Epithelial cell of proximal tubule (primary cell): ENCODE measurements around the gene ITM2C. TPM values are rescaled to one million over a fixed set of nuclear protein-coding genes. Genes with fewer than 3 reads are reported as not detected.

ENCODE experiments used
- DNase-seq: peaks from one replicate; pipeline ENCODE4 v3.0.0-alpha.2; 2011; ENCODE audit warnings: low read depth
- H3K4me3 ChIP-seq: 2 replicates; pipeline ENCODE4 v1.5.1; 2011; ENCODE audit warnings: low read depth, mild to moderate bottlenecking, low read length
- total RNA-seq: library from RNA; depleted of rRNA; stranded (reverse); fragments of >200 nt; gene quantifications from 2 replicates; pipeline ENCODE4 v1.2.3, GENCODE V29; 2015
- TF ChIP-seq, protein P1 (sequence below): conservative IDR thresholded peaks from 2 replicates; pipeline ENCODE4 v1.5.1; 2012; ENCODE audit warnings: low read depth, mild to moderate bottlenecking, low read length

ITM2C gene
- total RNA-seq, 1 donor from 2014 or later: 169 TPM

DNA sequence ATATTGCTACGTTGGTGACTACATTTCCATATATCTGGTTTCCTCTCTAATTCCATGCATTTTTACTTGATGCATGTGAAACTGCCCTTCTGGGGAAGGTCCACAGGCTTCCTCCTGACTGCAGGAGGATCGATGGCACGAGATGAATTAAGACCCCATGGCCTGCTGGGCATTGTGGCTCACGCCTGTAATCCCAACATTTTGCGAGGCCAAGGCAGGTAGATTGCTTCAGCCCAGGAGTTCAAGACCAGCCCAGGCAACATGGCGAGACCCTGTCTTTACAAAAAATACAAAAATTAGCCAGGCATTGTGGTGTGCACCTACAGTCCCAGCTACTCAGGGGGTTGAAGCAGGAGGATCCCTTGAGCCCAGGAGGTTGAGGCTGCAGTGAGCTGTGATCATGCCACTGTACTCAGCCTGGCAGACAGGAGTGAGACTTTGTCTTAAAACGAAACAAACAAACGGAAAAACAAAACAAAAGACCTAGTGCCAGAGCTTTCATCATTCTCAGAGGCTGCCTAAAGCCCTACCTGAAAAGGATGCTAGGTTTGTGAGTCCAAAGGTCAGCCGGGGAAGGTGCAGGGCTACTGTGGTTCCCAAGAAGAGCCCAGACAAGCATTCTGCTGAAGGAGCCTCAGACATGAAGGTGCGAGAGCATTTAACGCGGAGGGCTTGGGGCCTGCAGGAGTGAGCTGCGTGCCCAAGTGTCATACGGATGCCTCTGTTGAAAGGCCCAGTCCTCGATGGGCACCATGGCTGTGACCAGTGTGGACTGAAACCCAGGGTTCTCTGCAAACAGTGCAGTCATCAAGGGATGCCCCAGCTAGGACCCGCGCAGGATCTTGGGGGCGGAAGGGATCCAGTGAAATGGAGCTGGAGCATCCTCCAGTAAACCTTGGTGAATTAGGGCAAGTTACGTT is 38.7 kb downstream of the ITM2C start:
- TF ChIP-seq, protein P1, sequence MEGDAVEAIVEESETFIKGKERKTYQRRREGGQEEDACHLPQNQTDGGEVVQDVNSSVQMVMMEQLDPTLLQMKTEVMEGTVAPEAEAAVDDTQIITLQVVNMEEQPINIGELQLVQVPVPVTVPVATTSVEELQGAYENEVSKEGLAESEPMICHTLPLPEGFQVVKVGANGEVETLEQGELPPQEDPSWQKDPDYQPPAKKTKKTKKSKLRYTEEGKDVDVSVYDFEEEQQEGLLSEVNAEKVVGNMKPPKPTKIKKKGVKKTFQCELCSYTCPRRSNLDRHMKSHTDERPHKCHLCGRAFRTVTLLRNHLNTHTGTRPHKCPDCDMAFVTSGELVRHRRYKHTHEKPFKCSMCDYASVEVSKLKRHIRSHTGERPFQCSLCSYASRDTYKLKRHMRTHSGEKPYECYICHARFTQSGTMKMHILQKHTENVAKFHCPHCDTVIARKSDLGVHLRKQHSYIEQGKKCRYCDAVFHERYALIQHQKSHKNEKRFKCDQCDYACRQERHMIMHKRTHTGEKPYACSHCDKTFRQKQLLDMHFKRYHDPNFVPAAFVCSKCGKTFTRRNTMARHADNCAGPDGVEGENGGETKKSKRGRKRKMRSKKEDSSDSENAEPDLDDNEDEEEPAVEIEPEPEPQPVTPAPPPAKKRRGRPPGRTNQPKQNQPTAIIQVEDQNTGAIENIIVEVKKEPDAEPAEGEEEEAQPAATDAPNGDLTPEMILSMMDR: no peak
- no peak overlapping the region for H3K4me3 ChIP-seq
- DNase-seq: no peak

DNA sequence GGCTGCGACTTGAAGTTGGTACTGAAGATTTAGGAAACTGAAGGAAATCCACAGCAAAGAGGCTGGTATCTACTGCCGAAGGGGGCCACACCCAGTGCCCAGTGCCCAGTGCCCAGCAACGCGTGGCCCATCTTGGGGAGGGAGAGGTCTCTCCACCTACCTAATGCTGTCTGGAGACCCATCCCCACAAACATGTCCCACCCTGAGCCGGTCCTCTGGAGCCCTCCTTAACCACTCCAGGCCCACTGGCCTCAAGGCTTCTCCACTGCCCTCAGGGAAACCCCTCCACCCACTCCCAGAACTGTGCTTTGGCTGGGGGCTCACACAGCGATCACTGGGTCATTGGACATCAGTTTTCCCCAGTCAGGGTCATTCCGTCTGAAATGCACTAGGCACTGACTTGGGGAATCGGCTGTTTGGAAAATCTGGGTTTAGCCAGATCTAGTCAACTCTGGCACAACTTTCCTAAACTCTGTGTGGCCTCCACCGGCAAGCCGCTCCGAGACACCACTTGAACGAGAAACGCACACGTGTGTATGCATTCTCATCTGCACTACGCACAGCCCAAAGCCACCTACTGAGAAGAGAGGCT is 40.2 kb downstream of the ITM2C start:
- H3K4me3 ChIP-seq: no peak overlapping the region
- DNase-seq: no peak
- TF ChIP-seq, protein P1: no peak

DNA sequence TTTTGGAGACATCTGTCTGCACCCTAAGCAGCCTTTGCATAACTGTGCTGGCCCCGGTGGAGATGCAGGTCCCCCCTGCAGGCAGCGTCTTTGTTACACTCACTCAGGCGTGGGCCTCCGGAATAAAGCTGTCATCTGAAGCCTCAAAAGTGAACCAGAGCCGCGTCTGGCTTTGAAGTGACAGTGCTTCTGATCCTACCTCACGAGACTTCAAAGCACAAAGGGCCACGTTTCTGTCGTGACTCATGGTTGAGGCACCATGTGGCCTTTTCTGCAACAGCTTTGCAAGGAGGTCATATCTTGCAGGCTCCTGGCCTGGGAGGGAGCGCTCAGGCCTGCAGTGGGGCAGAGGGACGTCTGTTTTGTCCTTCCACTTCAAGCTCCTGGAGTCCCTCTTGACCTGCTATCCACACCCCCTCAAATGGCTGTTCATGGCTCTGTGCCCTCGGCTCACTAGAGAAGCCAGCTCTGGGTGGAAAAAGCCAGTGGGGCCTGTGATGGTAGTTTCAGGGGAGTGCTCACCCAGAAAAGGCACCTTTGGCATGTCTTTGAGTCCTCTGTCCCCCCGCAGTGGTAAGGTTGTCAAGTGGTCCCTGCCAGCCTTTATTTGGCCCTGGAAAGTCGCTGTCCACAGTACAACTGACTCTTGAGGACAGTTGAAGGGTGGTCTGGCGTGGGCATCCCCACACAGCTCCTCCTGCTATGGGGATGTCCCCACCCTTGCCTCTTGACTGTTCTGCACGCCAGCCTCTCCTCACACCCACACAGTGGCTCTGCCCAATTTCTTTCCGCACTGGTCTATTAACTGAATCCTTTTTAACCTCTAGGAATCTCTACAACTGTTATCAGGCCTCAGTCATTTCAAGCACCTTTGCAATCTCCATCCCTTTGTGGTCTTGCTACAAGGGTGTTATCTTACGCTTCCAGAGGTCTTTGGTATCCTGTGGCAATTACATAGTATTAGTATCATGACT is 41.0 kb downstream of the ITM2C start:
- no peak overlapping the region for H3K4me3 ChIP-seq
- DNase-seq: no peak
- TF ChIP-seq, protein P1: no peak

DNA sequence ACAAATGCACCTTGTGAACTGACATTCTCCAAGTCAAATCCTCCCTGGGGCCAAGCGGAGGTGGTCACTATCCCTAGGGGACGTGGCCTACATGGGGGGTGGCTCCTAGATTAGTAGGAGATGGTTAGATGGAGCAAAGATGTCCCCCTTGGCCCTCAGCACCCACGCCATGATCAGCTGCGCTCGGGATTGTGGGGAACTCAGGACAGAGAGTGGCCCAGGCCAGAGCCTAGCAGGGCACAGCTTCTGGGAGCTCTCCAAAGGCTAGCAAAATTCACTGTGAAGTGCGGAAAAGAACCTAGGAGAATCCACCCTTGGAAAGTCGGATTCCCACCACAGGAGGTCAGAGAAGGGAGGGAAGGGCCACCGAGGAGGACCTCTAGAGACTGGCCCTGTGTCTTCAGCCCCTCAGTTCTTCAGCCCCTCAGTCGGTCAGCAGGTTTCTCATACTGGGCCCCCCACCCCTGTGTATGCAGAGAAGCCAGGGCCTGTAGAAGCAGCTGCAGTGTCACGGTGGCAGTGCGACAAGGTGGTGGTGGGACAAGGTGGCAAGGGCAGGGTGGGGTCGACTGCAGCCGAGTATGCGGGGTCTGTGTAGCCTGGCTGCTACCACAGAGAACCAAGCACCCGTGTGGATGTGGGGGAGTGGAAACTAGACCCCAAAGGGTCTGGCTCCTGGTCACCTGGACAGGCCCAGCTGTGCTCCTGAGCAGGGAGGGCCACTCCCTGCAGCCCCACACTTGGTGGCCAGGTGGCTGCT is 41.9 kb downstream of the ITM2C start:
- no peak for DNase-seq

DNA sequence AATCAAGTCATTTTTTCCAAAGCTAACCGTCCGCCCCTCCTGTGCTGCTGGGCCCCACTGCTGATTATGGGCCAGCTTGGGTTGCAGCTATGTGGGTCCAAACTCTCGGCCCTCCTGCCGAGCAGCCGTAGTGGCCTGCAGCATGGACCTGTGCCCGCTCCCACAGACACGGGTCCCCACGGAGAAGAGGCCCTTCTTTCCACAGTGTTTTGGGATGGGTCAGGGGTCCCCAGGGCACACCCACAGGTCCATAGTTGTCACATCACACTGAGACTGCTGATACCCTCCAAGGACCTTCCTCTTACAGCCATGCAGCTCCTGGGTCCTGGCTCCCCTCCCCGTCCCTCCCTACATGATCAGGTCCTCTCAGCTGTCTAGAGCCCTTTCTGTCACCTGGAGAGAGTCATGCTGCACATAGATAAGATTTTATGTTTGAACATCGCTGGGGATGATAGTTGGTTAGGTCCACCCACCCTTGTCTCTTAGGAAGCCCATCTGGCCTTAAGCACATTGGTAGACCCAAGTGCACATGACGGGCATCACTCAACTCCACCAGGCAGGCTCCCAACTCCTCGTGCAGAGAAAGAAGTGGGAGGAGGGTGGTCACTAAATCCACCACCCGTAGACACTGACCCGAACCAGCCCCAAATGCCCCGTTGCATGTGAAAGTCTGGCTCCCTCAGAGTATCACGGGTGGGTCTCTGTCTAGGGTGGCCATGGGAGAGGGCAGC is 42.8 kb downstream of the ITM2C start:
- DNase-seq: no peak
- H3K4me3 ChIP-seq: no peak overlapping the region
- TF ChIP-seq, protein P1: no peak

More for the DNA sequence above, 41.9 kb downstream of the ITM2C start:
- TF ChIP-seq, protein P1: no peak
- H3K4me3 ChIP-seq: no peak overlapping the region

DNA sequence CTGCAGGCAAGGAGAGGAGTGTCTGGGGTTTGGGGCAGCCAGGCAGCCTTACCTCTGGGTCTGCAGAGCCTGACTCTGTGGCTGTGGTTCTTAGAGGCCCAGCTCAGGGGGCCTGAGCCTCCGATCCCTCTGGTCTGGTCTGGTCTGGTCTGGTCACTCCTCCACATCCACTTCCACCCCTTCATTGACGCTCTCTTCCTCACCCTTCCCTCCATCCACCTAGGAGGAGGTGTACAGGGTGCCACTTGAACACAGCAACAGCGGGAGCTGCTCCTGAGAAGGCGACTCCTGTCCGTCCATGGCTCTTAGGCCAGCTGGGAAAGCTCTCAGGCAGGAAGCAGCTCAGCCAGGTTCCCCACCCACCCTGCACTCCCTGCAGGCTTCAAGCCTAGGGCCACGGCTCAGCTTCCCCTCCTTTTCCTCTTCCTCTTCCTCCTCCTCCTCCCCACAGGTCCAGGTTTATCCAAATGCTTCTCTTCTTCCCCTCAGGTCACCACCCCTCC is 43.4 kb downstream of the ITM2C start:
- no peak overlapping the region for H3K4me3 ChIP-seq
- TF ChIP-seq, protein P1: no peak
- DNase-seq: no peak
